ENCODE measurements around the gene TSPYL6.

- TF ChIP-seq CTCF (conservative IDR thresholded peaks at IDR 0.05; ENCODE audit: low read depth, low read length) = no peak
- TF ChIP-seq EZH2 (IDR thresholded peaks at IDR 0.05; ENCODE audit: low read length, unreplicated experiment) = no peak
- no peak for TF ChIP-seq EZH2phosphoT487 (IDR thresholded peaks at IDR 0.05; ENCODE audit: borderline replicate concordance, low read length)
These were observed 46.6 kb downstream of the TSPYL6 start for GRCh38 chr2:54209379-54209778.

All from PC-3 (cell line).